Immature natural killer cell (primary cell): ENCODE data around the gene GRIFIN. TPM values are rescaled to one million over a fixed set of nuclear protein-coding genes. Genes with fewer than 3 reads are reported as not detected.

Experiments used
- DNase-seq, 3 donors: peaks; one replicate each; pipeline ENCODE4 v3.0.0; 2022; ENCODE audit warnings: mixed read lengths in 1 of 3
- H3K27ac Mint-ChIP-seq, 6 donors: one replicate each; pipeline ENCODE4 v1.8.0; 2020; ENCODE audit warnings: mixed read lengths in 6 of 6, mild to moderate bottlenecking in 5 of 6, inconsistent platforms in 4 of 6, moderate library complexity in 3 of 6
- H3K27me3 Mint-ChIP-seq, 3 donors: one replicate each; pipeline ENCODE4 v1.8.0; 2020 to 2021; ENCODE audit warnings: low read depth in 3 of 3, mild to moderate bottlenecking in 3 of 3, mixed read lengths in 3 of 3, moderate library complexity in 3 of 3, inconsistent platforms in 1 of 3
- H3K36me3 Mint-ChIP-seq, 3 donors: one replicate each; pipeline ENCODE4 v1.8.0; 2020; ENCODE audit warnings: mixed read lengths in 3 of 3, inconsistent platforms in 2 of 3, mild to moderate bottlenecking in 2 of 3
- H3K4me1 Mint-ChIP-seq, 2 donors: one replicate each; pipeline ENCODE4 v1.8.0; 2020; ENCODE audit warnings: inconsistent platforms in 2 of 2, mild to moderate bottlenecking in 2 of 2, mixed read lengths in 2 of 2, moderate library complexity in 1 of 2
- H3K4me3 Mint-ChIP-seq, 5 donors: one replicate each; pipeline ENCODE4 v1.8.0; 2020; ENCODE audit warnings: mild to moderate bottlenecking in 5 of 5, mixed read lengths in 5 of 5, inconsistent platforms in 3 of 5, moderate library complexity in 3 of 5
- H3K9me3 Mint-ChIP-seq, 6 donors: one replicate each; pipeline ENCODE4 v1.8.0; 2020; ENCODE audit warnings: mild to moderate bottlenecking in 6 of 6, mixed read lengths in 6 of 6, inconsistent platforms in 4 of 6, moderate library complexity in 3 of 6
- polyA plus RNA-seq, 3 donors: library from polyadenylated mRNA; unstranded; fragments of 300-500 nt; fragmentation: Illumina TruSeq; gene quantifications; one replicate each; pipeline ENCODE4 v1.2.3, GENCODE V29; 2021

The GRIFIN gene
- polyA plus RNA-seq, result not detected

GRCh38 chr7:2476298-2476697 lies at the start of gene GRIFIN:
Gene GRIFIN (minus strand): TSS chr7:2476398. CDS start chr7:2476383, 15 bp downstream.
- peaks cover 0 to 11% of the 10 kb centered on the region in 2 donors for H3K4me1 Mint-ChIP-seq
- H3K27ac Mint-ChIP-seq, result no peak within 1 kb of the TSS
- DNase-seq, result no peak
- no peak within 1 kb of the TSS for H3K4me3 Mint-ChIP-seq
- no peaks in the 10 kb centered on the region for H3K9me3 Mint-ChIP-seq
- H3K36me3 Mint-ChIP-seq, result no peaks in the 10 kb centered on the region
- H3K27me3 Mint-ChIP-seq, result peaks cover 0 to 9% (median under 1%) of the 10 kb centered on the region in 3 donors

- no peak overlapping the region for H3K4me3 Mint-ChIP-seq
- no peak for DNase-seq
- peaks cover 4 to 5% (median 5%) of the 10 kb centered on the region in 3 donors for H3K36me3 Mint-ChIP-seq
- H3K4me1 Mint-ChIP-seq, result peaks cover 55 to 57% of the 10 kb centered on the region in 2 donors
- H3K27me3 Mint-ChIP-seq, result peaks cover 22 to 57% (median 55%) of the 10 kb centered on the region in 3 donors
- no peaks in the 10 kb centered on the region for H3K9me3 Mint-ChIP-seq
- peak overlapping the region in 2 of 6 donors; percentile 17 to 57 for H3K27ac Mint-ChIP-seq
Measured at GRCh38 chr7:2524808-2525657, 48.8 kb upstream of the GRIFIN start.

GRCh38 chr7:2523941-2524807 lies 48.0 kb upstream of the GRIFIN start:
- peaks cover 47 to 49% of the 10 kb centered on the region in 2 donors for H3K4me1 Mint-ChIP-seq
- H3K4me3 Mint-ChIP-seq, result peak overlapping the region; percentile 33 to 94 (median 58)
- peaks cover 4 to 5% (median 5%) of the 10 kb centered on the region in 3 donors for H3K36me3 Mint-ChIP-seq
- peak overlapping the region in 3 of 6 donors; percentile 17 to 57 (median 34) for H3K27ac Mint-ChIP-seq
- no peak for DNase-seq
- no peaks in the 10 kb centered on the region for H3K9me3 Mint-ChIP-seq
- H3K27me3 Mint-ChIP-seq, result peaks cover 20 to 51% (median 46%) of the 10 kb centered on the region in 3 donors

- H3K9me3 Mint-ChIP-seq, result no peaks in the 10 kb centered on the region
- peaks cover 42 to 43% of the 10 kb centered on the region in 2 donors for H3K4me1 Mint-ChIP-seq
- H3K27ac Mint-ChIP-seq, result peak overlapping the region; percentile 92 to 97 (median 96)
- H3K36me3 Mint-ChIP-seq, result peaks cover 4 to 5% (median 5%) of the 10 kb centered on the region in 3 donors
- peaks cover 20 to 50% (median 45%) of the 10 kb centered on the region in 3 donors for H3K27me3 Mint-ChIP-seq
- peak overlapping the region; percentile 93 to 97 (median 94) for H3K4me3 Mint-ChIP-seq
- no peak for DNase-seq
Measured at GRCh38 chr7:2523461-2523936, 47.3 kb upstream of the GRIFIN start.

- Mint-ChIP-seq H3K9me3 (no peaks in the 10 kb centered on the region), H3K36me3 (peaks cover 4 to 5% (median 5%) of the 10 kb centered on the region in 3 donors), H3K27ac (peak overlapping the region; percentile 92 to 97 (median 96)), H3K27me3 (peaks cover 15 to 50% (median 40%) of the 10 kb centered on the region in 3 donors), H3K4me3 (peak overlapping the region; percentile 93 to 97 (median 94)), H3K4me1 (peaks cover 42 to 43% of the 10 kb centered on the region in 2 donors)
- DNase-seq, result no peak
Measured at GRCh38 chr7:2522780-2523433, 46.7 kb upstream of the GRIFIN start.

GRCh38 chr7:2521952-2522591 lies 45.9 kb upstream of the GRIFIN start:
- H3K9me3 Mint-ChIP-seq, result no peaks in the 10 kb centered on the region

GRCh38 chr7:2521341-2521745 lies 45.1 kb upstream of the GRIFIN start:
- peaks cover 0 to 5% (median 0%) of the 10 kb centered on the region in 3 donors for H3K36me3 Mint-ChIP-seq
- peak overlapping the region; percentile 92 to 97 (median 96) for H3K27ac Mint-ChIP-seq
- peaks cover 15 to 47% (median 31%) of the 10 kb centered on the region in 3 donors for H3K27me3 Mint-ChIP-seq
- H3K9me3 Mint-ChIP-seq, result no peaks in the 10 kb centered on the region
- H3K4me3 Mint-ChIP-seq, result peak overlapping the region; percentile 93 to 97 (median 94)
- peaks cover 37% of the 10 kb centered on the region in 2 donors for H3K4me1 Mint-ChIP-seq
- no peak for DNase-seq

More at GRCh38 chr7:2521952-2522591, 45.9 kb upstream of the GRIFIN start:
- Mint-ChIP-seq H3K36me3 (peaks cover 0 to 5% (median 0%) of the 10 kb centered on the region in 3 donors), H3K4me1 (peaks cover 37 to 39% of the 10 kb centered on the region in 2 donors), H3K27ac (peak overlapping the region; percentile 92 to 97 (median 96)), H3K4me3 (peak overlapping the region; percentile 93 to 97 (median 94)), H3K27me3 (peaks cover 15 to 48% (median 33%) of the 10 kb centered on the region in 3 donors)
- DNase-seq, result peak; percentile 74 to 81 (median 80)

- Mint-ChIP-seq H3K9me3 (no peaks in the 10 kb centered on the region), H3K27ac (peak overlapping the region; percentile 87 to 97 (median 94)), H3K4me3 (peak overlapping the region; percentile 95 to 99 (median 97)), H3K4me1 (peaks cover 37% of the 10 kb centered on the region in 2 donors), H3K27me3 (peaks cover 15 to 47% (median 27%) of the 10 kb centered on the region in 3 donors), H3K36me3 (peaks cover 0 to 5% (median 0%) of the 10 kb centered on the region in 3 donors)
- DNase-seq, result no peak
Measured at GRCh38 chr7:2520761-2521290, 44.6 kb upstream of the GRIFIN start.

GRCh38 chr7:2520131-2520760 lies 44.0 kb upstream of the GRIFIN start:
- peaks cover 37% of the 10 kb centered on the region in 2 donors for H3K4me1 Mint-ChIP-seq
- peaks cover 13 to 43% (median 25%) of the 10 kb centered on the region in 3 donors for H3K27me3 Mint-ChIP-seq
- H3K4me3 Mint-ChIP-seq, result peak overlapping the region; percentile 95 to 99 (median 97)
- H3K27ac Mint-ChIP-seq, result peak overlapping the region; percentile 87 to 97 (median 94)
- no peak for DNase-seq
- H3K9me3 Mint-ChIP-seq, result no peaks in the 10 kb centered on the region
- peaks cover 0 to 5% (median 0%) of the 10 kb centered on the region in 3 donors for H3K36me3 Mint-ChIP-seq

- Mint-ChIP-seq H3K4me3 (peak within 1 kb of the TSS; percentile 95 to 99 (median 97)), H3K4me1 (peaks cover 37% of the 10 kb centered on the region in 2 donors), H3K36me3 (peaks cover 0 to 5% (median 0%) of the 10 kb centered on the region in 3 donors), H3K27ac (peak within 1 kb of the TSS; percentile 87 to 97 (median 94)), H3K27me3 (peaks cover 13 to 38% (median 25%) of the 10 kb centered on the region in 3 donors), H3K9me3 (no peaks in the 10 kb centered on the region)
- peak; percentile 87 to 91 (median 90) for DNase-seq
Measured at GRCh38 chr7:2519119-2519930, 43.1 kb upstream of the GRIFIN start, which contains the start of gene LFNG. Gene LFNG (plus strand): TSS chr7:2519774. CDS start chr7:2519862, 88 bp downstream.

- H3K27me3 Mint-ChIP-seq, result peaks cover 13 to 36% (median 25%) of the 10 kb centered on the region in 3 donors
- peak overlapping the region; percentile 57 to 86 (median 76) for H3K27ac Mint-ChIP-seq
- no peaks in the 10 kb centered on the region for H3K9me3 Mint-ChIP-seq
- DNase-seq, result no peak
- H3K4me1 Mint-ChIP-seq, result peaks cover 33 to 37% of the 10 kb centered on the region in 2 donors
- peak overlapping the region; percentile 74 to 86 (median 81) for H3K4me3 Mint-ChIP-seq
- H3K36me3 Mint-ChIP-seq, result peaks cover 0 to 5% (median 0%) of the 10 kb centered on the region in 3 donors
Measured at GRCh38 chr7:2518737-2519118, 42.5 kb upstream of the GRIFIN start.
